ENCODE results near the gene RASGRP1. TPM values are rescaled to one million over a fixed set of nuclear protein-coding genes. Genes with fewer than 3 reads are reported as not detected.
A peak's percentile ranks its signal among the peaks of the same experiment; 100 is the strongest.

Gene RASGRP1
- total RNA-seq, 2 experiments from 2014 or later, result 66.6 to 69.7 TPM

GRCh38 chr15:38479266-38479665 lies 85.3 kb downstream of the RASGRP1 start:
- POLR2A ChIA-PET, result interaction anchor here (1.6 kb wide), 1 partner anchor 206 kb away, joined by 4 read pairs; no protein-coding TSS in a partner anchor
- H3K4me3 Mint-ChIP-seq, result no peak overlapping the region
- intact Hi-C loops (cut with DNase I, micrococcal nuclease), result loop anchor here (5.0 to 10.0 kb wide), 4 partner anchors 338 to 1286 kb away; no protein-coding TSS in a partner anchor

GRCh38 chr15:38477637-38478036 lies 87.0 kb downstream of the RASGRP1 start:
- intact Hi-C loops (cut with DNase I, micrococcal nuclease), result loop anchor here (5.0 to 10.0 kb wide), 4 partner anchors 340 to 1287 kb away; no protein-coding TSS in a partner anchor
- ChIA-PET CTCF (interaction anchor here (0.8 to 2.0 kb wide), 7 partner anchors 12 to 230 kb away, joined by 3 to 9 read pairs (median 4); partner anchors contain the start of gene RASGRP1), POLR2A (interaction anchor here (0.7 to 1.9 kb wide), 4 partner anchors 23 to 222 kb away, joined by 3 to 6 read pairs (median 4); no protein-coding TSS in a partner anchor)
- no peaks in the 10 kb centered on the region for H3K9me3 ChIP-seq (ENCODE audit: control insufficient read depth in 1 of 2, insufficient read depth in 1 of 2, low read length in 2 of 2)
- peaks cover 61% of the 10 kb centered on the region for H3K36me3 Mint-ChIP-seq (ENCODE audit: low read depth)
- no peaks in the 10 kb centered on the region for H3K27me3 ChIP-seq (ENCODE audit: control insufficient read depth in 1 of 2, insufficient read depth in 2 of 2, low read length in 2 of 2)
- no peak overlapping the region for H3K27ac ChIP-seq (ENCODE audit: low read depth in 1 of 2, low read length in 2 of 2)
- H3K9me3 Mint-ChIP-seq, result no peaks in the 10 kb centered on the region
- peaks cover 26% of the 10 kb centered on the region for H3K4me1 Mint-ChIP-seq (ENCODE audit: low read depth)
- H3K4me1 ChIP-seq (ENCODE audit: insufficient read depth, low read length), result no peaks in the 10 kb centered on the region
- no peak overlapping the region for H3K4me3 Mint-ChIP-seq
- no peak for DNase-seq
- H3K27ac Mint-ChIP-seq, result peak overlapping the region; percentile 34
- H3K4me3 ChIP-seq (ENCODE audit: low read length), result no peak overlapping the region
- H3K27me3 Mint-ChIP-seq, result no peaks in the 10 kb centered on the region
- TF ChIP-seq CTCF (IDR thresholded peaks at IDR 0.05), result no peak
- no peak for ATAC-seq (ENCODE audit: poor library complexity)
- peaks cover 57% of the 10 kb centered on the region for H3K36me3 ChIP-seq (ENCODE audit: insufficient read depth, low read length)

More at GRCh38 chr15:38479266-38479665, 85.3 kb downstream of the RASGRP1 start:
- ATAC-seq (ENCODE audit: poor library complexity), result no peak
- no peak for DNase-seq
- H3K36me3 ChIP-seq (ENCODE audit: insufficient read depth, low read length), result peaks cover 56% of the 10 kb centered on the region
- Mint-ChIP-seq H3K9me3 (no peaks in the 10 kb centered on the region), H3K27me3 (no peaks in the 10 kb centered on the region), H3K36me3 (ENCODE audit: low read depth) (peaks cover 63% of the 10 kb centered on the region), H3K27ac (peak overlapping the region; percentile 0), H3K4me1 (ENCODE audit: low read depth) (peaks cover 31% of the 10 kb centered on the region)
- no peak overlapping the region for H3K4me3 ChIP-seq (ENCODE audit: low read length)
- H3K27me3 ChIP-seq (ENCODE audit: control insufficient read depth in 1 of 2, insufficient read depth in 2 of 2, low read length in 2 of 2), result no peaks in the 10 kb centered on the region
- no peak overlapping the region for H3K27ac ChIP-seq (ENCODE audit: low read depth in 1 of 2, low read length in 2 of 2)
- CTCF ChIA-PET, result interaction anchor here (0.6 to 2.4 kb wide), 2 partner anchors 220 to 299 kb away, joined by 3 to 15 read pairs; no protein-coding TSS in a partner anchor
- H3K4me1 ChIP-seq (ENCODE audit: insufficient read depth, low read length), result no peaks in the 10 kb centered on the region
- TF ChIP-seq CTCF (IDR thresholded peaks at IDR 0.05), result no peak
- H3K9me3 ChIP-seq (ENCODE audit: control insufficient read depth in 1 of 2, insufficient read depth in 1 of 2, low read length in 2 of 2), result no peaks in the 10 kb centered on the region

GRCh38 chr15:38476120-38476519 lies 88.5 kb downstream of the RASGRP1 start:
- H3K27me3 Mint-ChIP-seq, result no peaks in the 10 kb centered on the region

More at GRCh38 chr15:38476120-38476519, 88.5 kb downstream of the RASGRP1 start:
- no peaks in the 10 kb centered on the region for H3K9me3 ChIP-seq (ENCODE audit: control insufficient read depth in 1 of 2, insufficient read depth in 1 of 2, low read length in 2 of 2)
- H3K27me3 ChIP-seq (ENCODE audit: control insufficient read depth in 1 of 2, insufficient read depth in 2 of 2, low read length in 2 of 2), result no peaks in the 10 kb centered on the region
- intact Hi-C loops (cut with DNase I, micrococcal nuclease), result loop anchor here (1.0 to 10.0 kb wide), 5 partner anchors 214 to 1289 kb away; no protein-coding TSS in a partner anchor
- Mint-ChIP-seq H3K36me3 (ENCODE audit: low read depth) (peaks cover 50% of the 10 kb centered on the region), H3K4me1 (ENCODE audit: low read depth) (peaks cover 11% of the 10 kb centered on the region), H3K27ac (no peak overlapping the region), H3K4me3 (no peak overlapping the region), H3K9me3 (no peaks in the 10 kb centered on the region)
- no peak for ATAC-seq (ENCODE audit: poor library complexity)
- POLR2A ChIA-PET, result interaction anchor here (1.3 to 2.5 kb wide), 2 partner anchors 175 to 222 kb away, joined by 4 to 18 read pairs; no protein-coding TSS in a partner anchor
- no peak for DNase-seq
- H3K4me1 ChIP-seq (ENCODE audit: insufficient read depth, low read length), result no peaks in the 10 kb centered on the region
- no peak overlapping the region for H3K4me3 ChIP-seq (ENCODE audit: low read length)
- H3K27ac ChIP-seq (ENCODE audit: low read depth in 1 of 2, low read length in 2 of 2), result no peak overlapping the region
- TF ChIP-seq CTCF (IDR thresholded peaks at IDR 0.05), result no peak
- CTCF ChIA-PET, result interaction anchor here (1.3 to 2.7 kb wide), 3 partner anchors 10 to 224 kb away, joined by 4 to 18 read pairs (median 5); partner anchors contain the start of gene RASGRP1
- peaks cover 54% of the 10 kb centered on the region for H3K36me3 ChIP-seq (ENCODE audit: insufficient read depth, low read length)
